PC-9 (cell line): ENCODE measurements around the gene RAB18.
"Not testable (repeated sequence)": the region's sequence is repeated elsewhere in the genome, so short reads cannot be mapped to it uniquely, and the experiment has no call there.

Experiments
- CTCF ChIP-seq: fragments of 200-600 bp; sonication (generic); conservative IDR thresholded peaks from 2 replicates; pipeline ENCODE4 v1.6.1; 2017; ENCODE audit warnings: mixed run types, antibody characterized with exemption, mild to moderate bottlenecking, moderate library complexity
- EZH2 ChIP-seq: fragments of 200-600 bp; sonication (generic); IDR thresholded peaks from 2 replicates; pipeline ENCODE4 v1.8.0; 2017; ENCODE audit warnings: antibody characterized with exemption, low read depth

GRCh38 chr10:27577038-27577437 lies 72.9 kb downstream of the RAB18 start:
- not testable (repeated sequence) for TF ChIP-seq CTCF, EZH2
